CD4-positive, alpha-beta T cell (primary cell): ENCODE measurements around the gene TBX3. TPM values are rescaled to one million over a fixed set of nuclear protein-coding genes. Genes with fewer than 3 reads are reported as not detected.

Experiments
- ATAC-seq: fragments of 200-7000 bp; cut with Tn5 transposase; one replicate; pipeline ENCODE4 v1.10.0; 2022; ENCODE audit warnings: mild to moderate bottlenecking; ENCODE audit not compliant: poor library complexity
- CTCF ChIA-PET: fragments of 350-600 bp; sonication (Branson Sonifier 250); formaldehyde crosslinking; loops from one replicate; lab custom pipeline; 2021; ENCODE audit warnings: antibody characterized with exemption, inconsistent platforms; lab: Charles Lee
- POLR2A ChIA-PET: fragments of 350-600 bp; sonication (Branson Sonifier 250); formaldehyde crosslinking; loops from one replicate; lab custom pipeline; 2021; ENCODE audit warnings: antibody characterized with exemption, inconsistent platforms; lab: Charles Lee
- DNase-seq, 14 experiments: peaks; one replicate each; pipeline ENCODE4 v3.0.0-alpha.2; 2013 to 2020; ENCODE audit warnings: mixed read lengths in 2 of 14
- H3K27ac ChIP-seq, 2 donors: one replicate each; pipeline versions ENCODE4 v1.5.1 to v1.7.0; 2013; ENCODE audit warnings: low read length in 2 of 2, low read depth in 1 of 2, mild to moderate bottlenecking in 1 of 2
- H3K27me3 ChIP-seq, 2 experiments: 1 replicate in 1 of 2; 2 replicates in 1 of 2; pipeline versions ENCODE4 v1.6.1 to v1.7.0; 2013; ENCODE audit warnings: low read length in 2 of 2, control low read depth in 1 of 2, mild to moderate bottlenecking in 1 of 2, moderate library complexity in 1 of 2; ENCODE audit not compliant: insufficient read depth in 2 of 2, control insufficient read depth in 1 of 2
- H3K36me3 ChIP-seq: one replicate; pipeline ENCODE4 v1.6.1; 2013; ENCODE audit warnings: low read length, control low read depth; ENCODE audit not compliant: insufficient read depth
- H3K4me1 ChIP-seq: one replicate; pipeline ENCODE4 v1.6.1; 2013; ENCODE audit warnings: low read length, control low read depth; ENCODE audit not compliant: insufficient read depth
- H3K4me3 ChIP-seq: one replicate; pipeline ENCODE4 v1.5.1; 2013; ENCODE audit warnings: mild to moderate bottlenecking, low read length, moderate library complexity
- H3K9me3 ChIP-seq, 2 experiments: 1 replicate in 1 of 2; 2 replicates in 1 of 2; pipeline versions ENCODE4 v1.6.1 to v1.7.0; 2013; ENCODE audit warnings: low read length in 2 of 2, mild to moderate bottlenecking in 2 of 2, control low read depth in 1 of 2, moderate library complexity in 1 of 2; ENCODE audit not compliant: control insufficient read depth in 1 of 2, insufficient read depth in 1 of 2
- H3K27ac Mint-ChIP-seq: one replicate; pipeline ENCODE4 v1.8.0; 2020; ENCODE audit warnings: mixed read lengths
- H3K27me3 Mint-ChIP-seq: one replicate; pipeline ENCODE4 v1.8.0; 2021; ENCODE audit warnings: mixed read lengths
- H3K36me3 Mint-ChIP-seq: one replicate; pipeline ENCODE4 v1.8.0; 2021; ENCODE audit warnings: low read depth, mixed read lengths
- H3K4me1 Mint-ChIP-seq: one replicate; pipeline ENCODE4 v1.8.0; 2021; ENCODE audit warnings: low read depth, mixed read lengths
- H3K4me3 Mint-ChIP-seq: one replicate; pipeline ENCODE4 v1.8.0; 2020; ENCODE audit warnings: mild to moderate bottlenecking, mixed read lengths
- H3K9me3 Mint-ChIP-seq: one replicate; pipeline ENCODE4 v1.8.0; 2020; ENCODE audit warnings: mixed read lengths
- intact Hi-C, 2 experiments: fragments of 100-400 bp; cut with DNase I in 1 of 2; cut with micrococcal nuclease in 1 of 2; formaldehyde crosslinking; loops; one replicate each; pipeline versions ENCODE4 v1.15.1 to v1.9.0; 2023 to 2025; cut with DNase I, micrococcal nuclease
- total RNA-seq, 174 experiments: library from RNA in 2 of 174; stranded (reverse) in 2 of 174; gene quantifications; one replicate each; pipeline ENCODE4 v1.2.3 and lab custom pipeline; 2021 to 2026
- TF ChIP-seq, protein P1 (sequence below): fragments of 200-600 bp; IDR thresholded peaks from one replicate; pipeline ENCODE4 v1.8.0; 2022; ENCODE audit warnings: antibody characterized with exemption, mild to moderate bottlenecking

The TBX3 gene
- total RNA-seq, 2 experiments from 2014 or later, result 0.08 TPM; not detected in 1

DNA sequence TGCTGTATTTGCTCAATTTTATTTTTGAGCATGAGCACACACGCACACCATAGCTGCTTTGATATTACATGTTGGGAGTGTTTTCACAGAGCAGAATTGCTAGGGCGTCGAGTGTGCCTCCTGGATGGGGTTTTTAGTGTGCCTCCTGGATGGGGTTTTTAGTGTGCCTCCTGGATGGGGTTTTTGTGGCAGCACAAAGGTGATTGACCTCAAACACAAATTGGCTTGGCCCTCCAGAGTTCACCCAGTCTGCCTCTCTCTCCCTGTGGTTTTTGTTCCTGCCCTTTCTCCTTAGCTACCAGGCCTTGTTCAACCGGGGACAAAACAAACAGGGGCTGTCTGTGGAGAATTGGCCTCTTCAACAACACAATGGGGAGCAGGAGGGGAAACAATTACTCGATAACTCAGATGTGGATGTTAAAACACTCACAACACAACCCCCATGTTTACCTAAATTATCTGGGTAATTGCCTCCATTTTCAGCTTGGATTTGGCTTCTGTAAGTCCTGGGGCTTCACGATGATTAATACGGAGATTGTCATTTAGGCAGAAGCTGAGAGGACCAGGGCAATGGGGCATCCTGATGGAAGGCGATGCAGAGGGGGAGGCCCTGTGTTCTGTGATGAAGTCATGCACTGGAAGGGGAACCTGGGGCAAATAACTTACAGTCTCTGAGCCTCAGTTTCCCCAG is 26.9 kb downstream of the TBX3 start:
- TF ChIP-seq, protein P1, sequence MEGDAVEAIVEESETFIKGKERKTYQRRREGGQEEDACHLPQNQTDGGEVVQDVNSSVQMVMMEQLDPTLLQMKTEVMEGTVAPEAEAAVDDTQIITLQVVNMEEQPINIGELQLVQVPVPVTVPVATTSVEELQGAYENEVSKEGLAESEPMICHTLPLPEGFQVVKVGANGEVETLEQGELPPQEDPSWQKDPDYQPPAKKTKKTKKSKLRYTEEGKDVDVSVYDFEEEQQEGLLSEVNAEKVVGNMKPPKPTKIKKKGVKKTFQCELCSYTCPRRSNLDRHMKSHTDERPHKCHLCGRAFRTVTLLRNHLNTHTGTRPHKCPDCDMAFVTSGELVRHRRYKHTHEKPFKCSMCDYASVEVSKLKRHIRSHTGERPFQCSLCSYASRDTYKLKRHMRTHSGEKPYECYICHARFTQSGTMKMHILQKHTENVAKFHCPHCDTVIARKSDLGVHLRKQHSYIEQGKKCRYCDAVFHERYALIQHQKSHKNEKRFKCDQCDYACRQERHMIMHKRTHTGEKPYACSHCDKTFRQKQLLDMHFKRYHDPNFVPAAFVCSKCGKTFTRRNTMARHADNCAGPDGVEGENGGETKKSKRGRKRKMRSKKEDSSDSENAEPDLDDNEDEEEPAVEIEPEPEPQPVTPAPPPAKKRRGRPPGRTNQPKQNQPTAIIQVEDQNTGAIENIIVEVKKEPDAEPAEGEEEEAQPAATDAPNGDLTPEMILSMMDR, result no peak
- intact Hi-C loops, result no loop called here
- no peaks in the 10 kb centered on the region for H3K36me3 Mint-ChIP-seq
- ChIA-PET POLR2A (no interaction called here), CTCF (no interaction called here)
- peaks cover 30% of the 10 kb centered on the region for H3K27me3 Mint-ChIP-seq
- no peaks in the 10 kb centered on the region for H3K4me1 ChIP-seq
- H3K4me3 ChIP-seq, result no peak overlapping the region
- DNase-seq (no peak), ATAC-seq (no peak)
- H3K27me3 ChIP-seq, result peaks cover 0 to 4% of the 10 kb centered on the region in 2 experiments
- no peak overlapping the region for H3K4me3 Mint-ChIP-seq
- no peak overlapping the region for H3K27ac Mint-ChIP-seq
- H3K36me3 ChIP-seq, result no peaks in the 10 kb centered on the region
- no peaks in the 10 kb centered on the region for H3K4me1 Mint-ChIP-seq
- no peaks in the 10 kb centered on the region for H3K9me3 ChIP-seq
- no peak overlapping the region for H3K27ac ChIP-seq
- no peaks in the 10 kb centered on the region for H3K9me3 Mint-ChIP-seq

DNA sequence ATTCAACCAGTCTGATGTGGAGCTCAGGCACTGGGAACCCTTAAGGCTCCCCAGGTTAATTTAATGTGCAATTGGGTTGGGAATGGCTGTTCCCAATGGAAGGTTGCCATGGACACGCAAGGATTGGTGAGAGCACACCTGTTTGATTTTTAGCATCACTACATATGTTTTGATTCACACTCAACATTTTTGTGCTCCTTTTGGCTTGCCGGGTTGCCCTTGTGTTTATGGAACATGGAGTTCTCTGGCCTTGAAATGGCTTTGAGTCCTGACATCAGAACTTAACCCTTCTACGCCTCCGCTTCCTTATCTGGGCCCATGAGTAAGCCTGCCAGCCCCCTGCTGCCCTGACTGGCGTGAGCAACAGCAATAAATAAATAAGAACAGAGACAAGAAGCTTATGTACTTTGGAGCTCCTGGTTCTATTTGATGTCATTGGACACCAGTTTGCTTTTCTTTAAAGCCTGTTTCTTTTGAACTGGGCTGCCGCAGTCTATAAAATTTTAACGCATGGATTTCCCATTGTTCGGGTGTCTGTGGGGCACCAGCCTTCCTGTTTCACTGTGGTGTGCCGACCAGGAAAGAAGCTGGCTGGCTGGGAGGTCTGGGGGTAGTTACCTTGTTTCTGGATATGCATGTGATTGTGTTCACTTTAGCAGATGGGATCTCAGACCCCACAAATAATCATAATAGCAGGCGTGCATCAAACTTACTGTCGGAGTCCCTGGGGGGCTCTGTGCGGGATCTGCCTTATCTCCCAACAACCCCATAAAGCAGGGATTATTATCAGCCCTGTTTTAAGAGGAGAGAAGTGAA is 27.8 kb downstream of the TBX3 start:
- ATAC-seq (no peak), DNase-seq (no peak)
- Histone ChIP-seq H3K36me3 (no peaks in the 10 kb centered on the region), H3K9me3 (no peaks in the 10 kb centered on the region), H3K4me1 (no peaks in the 10 kb centered on the region), H3K27ac (no peak overlapping the region), H3K4me3 (no peak overlapping the region), H3K27me3 (peaks cover 0 to 4% of the 10 kb centered on the region in 2 experiments)
- Mint-ChIP-seq H3K4me1 (no peaks in the 10 kb centered on the region), H3K27ac (no peak overlapping the region), H3K4me3 (no peak overlapping the region), H3K9me3 (no peaks in the 10 kb centered on the region), H3K27me3 (peaks cover 30% of the 10 kb centered on the region), H3K36me3 (no peaks in the 10 kb centered on the region)
- ChIA-PET CTCF (no interaction called here), POLR2A (no interaction called here)
- intact Hi-C loops, result no loop called here
- TF ChIP-seq, protein P1, result no peak

DNA sequence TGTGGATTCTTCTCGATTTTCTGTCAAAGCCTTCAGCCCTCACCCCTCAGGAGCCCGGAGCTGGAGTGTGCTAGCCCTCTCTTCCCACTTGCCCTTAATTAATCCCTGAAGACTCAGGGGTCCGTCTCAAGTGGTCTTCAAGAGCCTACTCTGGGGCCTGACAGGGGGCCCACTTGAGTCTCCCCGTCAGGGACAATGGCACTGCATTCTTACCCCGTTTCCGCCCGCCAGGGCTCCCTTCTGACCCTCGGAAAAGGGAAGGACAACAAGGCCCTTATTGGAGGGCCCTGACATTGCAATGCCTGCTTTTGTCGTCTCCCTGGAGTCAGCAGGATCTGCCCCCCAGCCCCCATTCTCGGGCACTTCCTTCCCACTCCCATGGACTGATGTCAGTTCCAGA is 34.4 kb downstream of the TBX3 start:
- Histone ChIP-seq H3K36me3 (no peaks in the 10 kb centered on the region), H3K4me1 (no peaks in the 10 kb centered on the region), H3K9me3 (no peaks in the 10 kb centered on the region), H3K27ac (no peak overlapping the region), H3K4me3 (no peak overlapping the region), H3K27me3 (no peaks in the 10 kb centered on the region)
- peaks cover 18% of the 10 kb centered on the region for H3K27me3 Mint-ChIP-seq
- POLR2A ChIA-PET, result no interaction called here
- intact Hi-C loops, result no loop called here
- no peak overlapping the region for H3K4me3 Mint-ChIP-seq
- ATAC-seq (no peak), DNase-seq (no peak)
- CTCF ChIA-PET, result no interaction called here
- no peaks in the 10 kb centered on the region for H3K36me3 Mint-ChIP-seq
- no peaks in the 10 kb centered on the region for H3K9me3 Mint-ChIP-seq
- H3K27ac Mint-ChIP-seq, result no peak overlapping the region
- TF ChIP-seq, protein P1, result no peak
- no peaks in the 10 kb centered on the region for H3K4me1 Mint-ChIP-seq
